A673 (cell line): ENCODE measurements around the gene GAD2. TPM values are rescaled to one million over a fixed set of nuclear protein-coding genes. Genes with fewer than 3 reads are reported as not detected.

Experiments used
- BruUV-seq: library from RNA; stranded (reverse); fragments of 400-500 nt; replicated peaks from 2 replicates; lab custom pipeline; 2021; lab: Mats Ljungman, UMichigan
- CTCF ChIA-PET: fragments of 300-600 bp; sonication (Branson Sonifier 250); formaldehyde crosslinking; loops from one replicate; lab custom pipeline; 2022; ENCODE audit warnings: antibody characterized with exemption; lab: Charles Lee
- POLR2A ChIA-PET: fragments of 300-600 bp; sonication (Branson Sonifier 250); formaldehyde crosslinking; loops from one replicate; lab custom pipeline; 2022; ENCODE audit warnings: antibody characterized with exemption; ENCODE audit not compliant: low non-redundant PET; lab: Charles Lee
- DNase-seq: peaks from one replicate; pipeline ENCODE4 v3.0.0-alpha.2; 2015; ENCODE audit warnings: low spot score
- H3K27ac ChIP-seq: fragments of 200-600 bp; sonication (generic); 2 replicates; pipeline ENCODE4 v1.5.1; 2016; ENCODE audit warnings: mixed run types, low read depth, mild to moderate bottlenecking, mixed read lengths, antibody characterized with exemption, low read length; ENCODE audit not compliant: poor library complexity, severe bottlenecking
- H3K27me3 ChIP-seq: fragments of 200-600 bp; sonication (generic); replicated peaks from 2 replicates; pipeline ENCODE4 v1.6.1; 2017; ENCODE audit warnings: mixed run types, low read depth, mild to moderate bottlenecking, mixed read lengths, antibody characterized with exemption, low read length; ENCODE audit not compliant: insufficient read depth, poor library complexity
- H3K36me3 ChIP-seq: fragments of 200-600 bp; sonication (generic); 2 replicates; pipeline ENCODE4 v1.6.1; 2016; ENCODE audit warnings: mixed run types, mild to moderate bottlenecking, mixed read lengths, antibody characterized with exemption, low read length; ENCODE audit not compliant: insufficient read depth, poor library complexity, severe bottlenecking
- H3K4me1 ChIP-seq: fragments of 200-600 bp; sonication (generic); 2 replicates; pipeline ENCODE4 v1.6.1; 2017; ENCODE audit warnings: mixed run types, mild to moderate bottlenecking, mixed read lengths, antibody characterized with exemption, low read length; ENCODE audit not compliant: insufficient read depth, poor library complexity, severe bottlenecking
- H3K4me3 ChIP-seq: fragments of 200-600 bp; sonication (generic); 2 replicates; pipeline ENCODE4 v1.5.1; 2016; ENCODE audit warnings: low read depth, mixed run types, mild to moderate bottlenecking, mixed read lengths, low read length; ENCODE audit not compliant: poor library complexity, severe bottlenecking
- H3K9me3 ChIP-seq: fragments of 200-600 bp; sonication (generic); 2 replicates; pipeline ENCODE4 v1.6.1; 2016; ENCODE audit warnings: mixed run types, low read depth, mild to moderate bottlenecking, mixed read lengths, antibody characterized with exemption, low read length; ENCODE audit not compliant: poor library complexity, severe bottlenecking
- CTCF ChIP-seq: fragments of 300-800, 200-600 bp; sonication (generic); conservative IDR thresholded peaks from 2 replicates; pipeline ENCODE4 v1.5.1; 2017; ENCODE audit warnings: low read depth, mild to moderate bottlenecking, antibody characterized with exemption, low read length, moderate library complexity, mixed read lengths
- EZH2 ChIP-seq: fragments of 200-600 bp; sonication (generic); IDR thresholded peaks from 2 replicates; pipeline ENCODE4 v1.6.1; 2017; ENCODE audit warnings: borderline replicate concordance, low read depth, mild to moderate bottlenecking, mixed read lengths, antibody characterized with exemption, low read length; ENCODE audit not compliant: poor library complexity, severe bottlenecking
- intact Hi-C: fragments of 100-400 bp; cut with micrococcal nuclease; formaldehyde crosslinking; loops from one replicate; pipeline ENCODE4 v1.10.0; 2022; ENCODE audit not compliant: unreplicated experiment
- total RNA-seq: library from RNA; stranded (reverse); gene quantifications from 2 replicates; pipeline ENCODE4 v1.2.3, GENCODE V29; 2021

Gene GAD2
- total RNA-seq, 1 experiment from 2014 or later, result 0.28 TPM

- no peak for DNase-seq
- ChIA-PET CTCF (interaction anchor here (0.6 to 0.7 kb wide), 2 partner anchors 219 to 466 kb away, joined by 3 to 4 read pairs; no protein-coding TSS in a partner anchor), POLR2A (no interaction called here)
- TF ChIP-seq CTCF (no peak), EZH2 (no peak)
- Histone ChIP-seq H3K27me3 (peaks cover 12% of the 10 kb centered on the region), H3K36me3 (no peaks in the 10 kb centered on the region), H3K9me3 (no peaks in the 10 kb centered on the region), H3K4me3 (no peak overlapping the region), H3K27ac (no peak overlapping the region), H3K4me1 (no peaks in the 10 kb centered on the region)
- no TSS peak for BruUV-seq
- intact Hi-C loops, result no loop called here
Measured at GRCh38 chr10:26242706-26243350, 26.3 kb downstream of the GAD2 start.

- Histone ChIP-seq H3K27me3 (peaks cover 12% of the 10 kb centered on the region), H3K36me3 (no peaks in the 10 kb centered on the region), H3K27ac (no peak overlapping the region), H3K9me3 (no peaks in the 10 kb centered on the region), H3K4me1 (no peaks in the 10 kb centered on the region), H3K4me3 (no peak overlapping the region)
- CTCF ChIA-PET, result interaction anchor here (0.6 kb wide), 1 partner anchor 220 kb away, joined by 3 read pairs; no protein-coding TSS in a partner anchor
- no TSS peak for BruUV-seq
- no peak for TF ChIP-seq EZH2
- no peak for TF ChIP-seq CTCF
- POLR2A ChIA-PET, result no interaction called here
- intact Hi-C loops, result no loop called here
- DNase-seq, result no peak
Measured at GRCh38 chr10:26243351-26243720, 26.8 kb downstream of the GAD2 start.

- Histone ChIP-seq H3K4me1 (no peaks in the 10 kb centered on the region), H3K27ac (no peak overlapping the region), H3K27me3 (no peaks in the 10 kb centered on the region), H3K36me3 (no peaks in the 10 kb centered on the region), H3K9me3 (no peaks in the 10 kb centered on the region), H3K4me3 (no peak overlapping the region)
- ChIA-PET POLR2A (no interaction called here), CTCF (interaction anchor here (0.5 kb wide), 1 partner anchor 258 kb away, joined by 3 read pairs; no protein-coding TSS in a partner anchor)
- TF ChIP-seq CTCF, result no peak
- TF ChIP-seq EZH2, result no peak
- intact Hi-C loops, result no loop called here
- no peak for DNase-seq
- BruUV-seq, result no TSS peak
Measured at GRCh38 chr10:26249681-26250080, 33.1 kb downstream of the GAD2 start.
